SK-N-DZ (cell line): Measurements from ENCODE around the gene TMEM131.
"Not testable (repeated sequence)": the region's sequence is repeated elsewhere in the genome, so short reads cannot be mapped to it uniquely, and the experiment has no call there.

ENCODE experiments used
- DNase-seq: peaks from one replicate; pipeline ENCODE4 v3.0.0-alpha.2; 2015; ENCODE audit warnings: low spot score

The TMEM131 gene

GRCh38 chr2:98022067-98022466 is 26.3 kb upstream of the TMEM131 start:
- DNase-seq = not testable (repeated sequence)

DNA sequence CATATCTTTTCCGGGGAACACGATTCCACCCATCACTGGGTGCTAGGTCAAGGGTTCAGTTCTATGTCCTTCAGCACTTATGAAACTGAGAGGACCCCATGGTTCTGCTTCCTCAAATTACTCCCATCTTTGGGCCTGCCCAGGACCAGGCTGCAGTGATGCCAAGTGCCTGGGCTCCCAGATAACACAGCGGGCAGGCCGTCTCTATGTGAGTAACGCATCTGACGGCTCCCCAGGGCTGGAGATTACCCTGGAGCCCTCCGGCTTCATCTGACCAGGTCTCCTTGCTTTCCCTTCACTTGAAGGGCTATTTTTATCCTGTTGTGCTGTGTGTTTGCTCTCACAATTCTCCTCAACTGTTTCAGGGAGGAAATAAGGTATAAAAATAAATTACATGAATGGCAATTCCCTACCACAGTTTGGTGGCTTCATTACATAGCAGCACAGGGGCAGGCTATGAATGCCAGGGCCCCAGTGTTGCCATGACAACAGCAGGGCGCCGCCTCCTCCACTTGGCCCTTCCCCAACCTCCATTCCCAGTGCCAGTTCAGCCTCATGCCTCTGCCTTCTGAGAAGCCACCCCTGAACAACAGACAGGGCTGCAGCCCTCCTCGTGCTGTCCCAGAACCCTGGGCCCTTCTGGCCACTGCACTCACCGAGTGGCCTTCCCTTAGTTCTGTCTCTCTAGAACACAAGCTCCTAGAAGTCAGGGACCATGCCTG is 25.4 kb upstream of the TMEM131 start:
- DNase-seq = no peak

DNA sequence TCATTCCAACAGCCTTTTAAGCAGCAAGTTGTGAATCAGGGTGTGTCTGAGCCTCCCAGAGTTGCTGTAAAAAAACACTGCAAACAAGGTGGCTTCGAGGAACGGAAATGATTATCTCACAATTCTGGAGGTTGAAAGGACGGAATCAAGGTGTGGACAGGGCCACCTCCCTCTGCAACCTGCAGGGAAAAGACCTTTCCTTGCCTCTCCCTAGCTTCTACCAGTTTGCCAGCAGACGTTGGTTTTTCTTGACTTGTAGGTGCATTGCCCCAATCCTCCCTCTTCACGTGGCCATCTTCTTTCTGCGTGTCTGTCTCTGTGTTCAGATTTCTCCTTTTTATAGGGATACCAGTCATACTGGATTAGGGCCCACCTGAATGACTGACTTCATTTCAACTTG is 24.8 kb upstream of the TMEM131 start:
- DNase-seq = no peak

- no peak for DNase-seq
Observed at GRCh38 chr2:98016908-98017670, 21.3 kb upstream of the TMEM131 start.

GRCh38 chr2:98015671-98016070 is 19.9 kb upstream of the TMEM131 start:
- no peak for DNase-seq

- DNase-seq = no peak
Observed at GRCh38 chr2:98014379-98014778, 18.6 kb upstream of the TMEM131 start.

- DNase-seq = no peak
Observed at GRCh38 chr2:98013407-98014042, 17.8 kb upstream of the TMEM131 start.

GRCh38 chr2:98012561-98012991 is 16.8 kb upstream of the TMEM131 start:
- DNase-seq = no peak

- DNase-seq = no peak
Observed at GRCh38 chr2:98009887-98010760, 14.4 kb upstream of the TMEM131 start.

DNA sequence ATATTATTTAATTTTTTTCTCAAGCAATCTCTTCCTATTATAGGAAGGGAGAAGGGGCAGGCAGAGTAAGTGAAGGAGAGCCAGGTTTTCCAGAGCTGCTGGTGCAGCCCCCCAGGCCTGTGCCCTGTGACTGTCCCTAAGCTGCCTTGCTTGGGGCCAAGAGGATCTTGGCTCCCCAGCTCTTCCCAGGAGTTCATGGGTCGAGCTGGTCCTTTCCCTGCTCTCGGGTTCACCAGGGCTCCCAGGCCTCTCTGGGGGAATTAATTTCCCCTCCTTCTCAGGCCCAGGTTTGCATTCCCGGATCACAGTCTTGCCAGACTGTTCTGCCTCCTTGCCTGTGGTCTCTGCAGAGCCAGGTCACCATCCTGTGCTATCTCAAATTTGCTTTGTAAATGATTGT is 12.7 kb upstream of the TMEM131 start:
- DNase-seq = no peak

DNA sequence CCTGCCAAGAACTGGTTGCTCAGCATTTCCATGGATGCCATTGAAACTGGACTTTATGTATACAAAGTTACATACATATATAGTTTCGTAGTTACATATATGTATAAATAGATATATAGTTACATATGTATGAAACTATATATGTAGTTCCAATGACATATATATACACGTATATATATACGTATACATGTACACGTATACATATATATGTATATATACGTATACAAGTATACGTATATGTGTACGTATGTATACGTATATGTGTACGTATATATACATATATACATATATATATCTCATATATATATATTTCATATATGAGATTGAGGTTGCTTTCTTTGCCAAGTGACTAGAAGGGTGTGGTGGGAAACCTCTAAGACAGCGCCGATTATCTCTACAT is 10.6 kb upstream of the TMEM131 start:
- DNase-seq = no peak

DNA sequence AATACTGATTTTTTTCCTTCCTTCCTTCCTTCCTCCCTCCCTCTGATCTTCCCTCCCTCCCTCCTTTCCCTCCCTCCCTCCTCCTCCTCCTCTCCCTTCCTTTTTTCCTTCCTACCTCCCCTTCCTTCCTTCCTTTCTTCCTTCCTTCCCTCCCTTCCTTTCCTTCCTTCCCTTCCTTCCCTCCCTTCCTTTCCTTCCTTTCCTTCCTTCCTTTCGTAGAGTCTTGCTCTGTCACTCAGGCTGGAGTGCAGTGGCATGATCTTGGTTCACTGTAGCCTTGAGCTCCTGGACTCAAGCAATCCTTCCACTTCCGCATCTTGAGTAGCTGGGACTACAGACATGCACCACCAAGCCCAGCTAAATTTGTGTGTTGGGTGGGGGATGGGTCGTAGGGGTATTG is 8.9 kb upstream of the TMEM131 start:
- no peak for DNase-seq

DNA sequence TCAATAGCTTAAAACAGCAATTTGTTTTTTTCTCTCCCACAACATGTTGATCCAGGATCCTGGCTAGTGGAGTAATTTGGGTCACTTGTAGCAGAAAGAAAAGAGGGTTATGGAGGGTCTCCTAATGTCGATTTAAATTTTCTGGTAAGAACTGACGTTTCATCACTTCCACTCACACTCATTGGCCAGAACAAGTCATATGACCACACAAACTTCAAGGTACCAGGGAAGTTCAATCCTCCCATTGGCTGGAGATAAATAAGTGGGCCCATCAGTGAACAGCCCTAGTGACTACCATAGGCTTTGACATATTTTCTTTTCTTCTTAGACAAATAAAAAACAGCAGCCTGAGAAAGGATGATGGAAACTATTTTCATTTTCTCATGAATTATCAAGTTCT is 8.3 kb upstream of the TMEM131 start:
- no peak for DNase-seq

- DNase-seq = no peak
Observed at GRCh38 chr2:97999536-97999935, 3.8 kb upstream of the TMEM131 start.

DNA sequence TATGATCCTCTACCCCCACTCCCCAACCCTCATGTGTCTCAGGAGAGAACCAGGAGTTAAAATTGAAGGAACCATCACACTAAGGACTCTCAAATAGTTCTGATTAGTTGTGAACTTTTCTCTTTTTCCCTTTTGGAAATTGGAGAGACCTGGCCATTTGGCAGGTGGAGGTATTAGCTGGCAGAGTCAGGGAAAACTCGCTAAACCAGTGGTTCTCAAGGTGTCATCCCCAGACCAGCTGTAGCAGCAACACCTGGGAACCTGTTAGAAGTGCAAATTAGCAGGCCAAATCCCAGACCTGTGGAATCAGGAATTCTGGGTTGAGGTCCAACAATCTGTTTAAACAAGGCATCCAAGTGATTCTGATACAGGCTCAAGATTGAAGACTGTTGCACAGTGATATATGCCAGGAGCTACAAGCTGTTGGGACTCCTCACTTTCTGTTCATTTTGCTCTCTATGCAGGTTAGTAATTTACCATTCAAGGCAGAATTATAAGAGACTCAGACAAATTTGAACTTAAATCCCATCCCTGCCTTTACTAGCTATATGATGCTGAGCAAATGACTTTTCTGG is 2.8 kb upstream of the TMEM131 start:
- no peak for DNase-seq

DNA sequence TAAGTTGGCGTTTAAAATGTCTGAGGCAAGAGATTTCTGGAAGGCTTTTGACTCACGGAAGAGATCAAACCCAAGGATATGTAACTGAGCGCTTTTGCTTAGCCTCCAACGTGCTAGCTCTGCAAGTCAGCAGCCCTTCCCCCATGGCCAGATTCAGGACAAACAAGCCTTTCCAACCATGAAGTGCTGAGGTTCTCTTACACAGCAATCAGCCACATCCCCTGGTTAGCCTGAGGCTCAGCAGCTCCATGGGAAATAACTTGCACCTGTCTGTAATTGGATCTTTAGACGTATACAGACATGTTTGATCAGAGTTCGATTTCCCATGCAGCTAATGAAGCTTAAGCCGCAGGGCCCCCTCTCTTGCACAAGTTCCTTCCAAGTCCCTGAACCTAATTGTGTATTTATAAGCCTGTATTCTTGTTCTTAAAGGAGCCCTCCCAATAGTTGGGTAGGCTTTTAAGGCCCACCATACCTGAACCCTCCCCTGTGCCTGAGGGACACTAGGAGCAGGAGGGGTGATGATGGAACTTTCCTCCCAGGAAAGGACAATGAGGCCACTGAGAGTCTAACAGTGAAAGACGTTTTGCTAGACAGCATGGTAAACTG is 2.1 kb upstream of the TMEM131 start:
- no peak for DNase-seq

GRCh38 chr2:97996679-97997078 is 931 bp upstream of the TMEM131 start:
- no peak for DNase-seq

GRCh38 chr2:97995026-97995733 is 568 bp downstream of the TMEM131 start:
- DNase-seq = peak; percentile 27

DNA sequence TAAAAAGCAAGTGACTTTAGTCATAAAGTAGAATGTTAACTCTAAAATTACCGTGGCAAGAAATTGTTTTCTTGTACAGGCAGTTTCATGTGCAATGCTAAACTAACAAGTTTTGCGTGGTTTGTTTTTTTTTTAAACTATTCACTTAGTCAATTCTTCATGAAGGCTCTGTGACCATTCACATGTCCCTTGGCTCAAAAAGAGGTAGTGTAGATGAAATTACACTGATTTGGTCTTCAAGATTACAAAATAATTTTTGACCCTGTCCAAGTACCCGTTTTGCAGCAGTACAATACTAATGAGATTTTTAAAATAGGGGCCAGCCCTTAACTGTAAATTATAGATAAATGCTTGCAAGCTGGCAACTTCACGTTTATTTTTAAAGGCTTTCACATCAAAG is 1.3 kb downstream of the TMEM131 start:
- DNase-seq = no peak

GRCh38 chr2:97993926-97994325 is 1.8 kb downstream of the TMEM131 start:
- no peak for DNase-seq
